A673 (cell line): ENCODE results near the gene SDCBP2.

Experiments used
- CTCF ChIP-seq: fragments of 300-800, 200-600 bp; sonication (generic); conservative IDR thresholded peaks from 2 replicates; pipeline ENCODE4 v1.5.1; 2017; ENCODE audit warnings: low read depth, mild to moderate bottlenecking, antibody characterized with exemption, low read length, moderate library complexity, mixed read lengths
- EZH2 ChIP-seq: fragments of 200-600 bp; sonication (generic); IDR thresholded peaks from 2 replicates; pipeline ENCODE4 v1.6.1; 2017; ENCODE audit warnings: borderline replicate concordance, low read depth, mild to moderate bottlenecking, mixed read lengths, antibody characterized with exemption, low read length; ENCODE audit not compliant: poor library complexity, severe bottlenecking

- TF ChIP-seq CTCF (no peak), EZH2 (no peak)
These were observed 27.9 kb downstream of the SDCBP2 start for GRCh38 chr20:1301031-1301529.
